ENCODE measurements around the gene CRMP1. TPM values are rescaled to one million over a fixed set of nuclear protein-coding genes. Genes with fewer than 3 reads are reported as not detected.

Gene CRMP1
- total and polyA plus RNA-seq, 2 donors (not counting 3 experiments of a cell fraction or from before 2014, with no cell fraction given): 0.06 TPM; not detected in 1

DNA sequence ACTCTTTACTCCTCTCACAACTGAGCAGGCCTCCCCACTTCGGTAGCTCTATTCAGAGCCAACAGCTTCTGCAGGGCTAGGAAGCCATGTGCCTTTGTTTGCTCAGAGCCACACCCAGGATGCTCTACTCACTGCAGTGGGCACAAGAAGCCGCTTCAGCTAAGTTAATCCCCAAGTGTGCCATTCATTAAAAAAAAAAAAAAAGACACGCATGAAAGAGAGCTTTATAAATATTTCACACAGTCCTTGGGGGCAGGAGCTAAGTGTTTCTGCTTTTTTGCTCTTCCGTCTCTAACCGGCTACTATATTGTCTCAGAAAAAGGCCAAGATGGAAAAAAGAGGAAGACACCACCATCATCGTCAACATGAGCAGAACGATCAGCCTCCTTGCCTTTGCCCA, 8.1 kb downstream of the CRMP1 start:
- TF ChIP-seq MYC (IDR thresholded peaks at IDR 0.05; ENCODE audit: low read depth, low read length) (no peak), POLR2AphosphoS5 (IDR thresholded peaks at IDR 0.05; ENCODE audit: insufficient read depth, low read depth, low read length) (no peak)
- Histone ChIP-seq H3K36me3 (ENCODE audit: control insufficient read depth in 2 of 2, extremely low read depth in 1 of 2, insufficient read depth in 2 of 2, low read length in 2 of 2) (no peaks in the 10 kb centered on the region), H4K20me1 (replicated peaks; ENCODE audit: control insufficient read depth, extremely low read depth, insufficient read depth, low read length) (no peaks in the 10 kb centered on the region), H3K9me1 (replicated peaks; ENCODE audit: control insufficient read depth, extremely low read depth, insufficient read depth, low read length) (no peaks in the 10 kb centered on the region), H2AFZ (ENCODE audit: low read depth, low read length) (no peak overlapping the region), H3K79me2 (ENCODE audit: control insufficient read depth, insufficient read depth, low read length) (no peaks in the 10 kb centered on the region), H3K4me3 (replicated peaks in 1 of 3; ENCODE audit: insufficient read depth in 1 of 3, low read depth in 1 of 3, low read length in 3 of 3) (no peak overlapping the region), H3K9me3 (replicated peaks; ENCODE audit: control insufficient read depth, insufficient read depth, low read length) (no peaks in the 10 kb centered on the region), H3K27ac (ENCODE audit: insufficient read depth, low read depth, low read length) (no peak overlapping the region), H3K9ac (replicated peaks; ENCODE audit: extremely low read depth, insufficient read depth, low read length) (no peak overlapping the region), H3K4me2 (ENCODE audit: insufficient read depth, low read length) (no peak overlapping the region), H3K27me3 (ENCODE audit: control insufficient read depth in 2 of 2, insufficient read depth in 2 of 2, low read length in 2 of 2) (peaks cover 23 to 30% of the 10 kb centered on the region in 2 experiments), H3K4me1 (ENCODE audit: control insufficient read depth, extremely low read depth, insufficient read depth, low read length) (no peaks in the 10 kb centered on the region)
- no peak for FAIRE-seq
- ChIA-PET POLR2A (no interaction called here), CTCF (no interaction called here)
- intact Hi-C loops (cut with micrococcal nuclease): no loop called here
- no TSS peak for BruUV-seq (replicated peaks)
- dilution Hi-C loops (cut with MboI; ENCODE audit: extremely low pct_ligation_motif_present, low sequenced_read_pairs): no loop called here
- no peak for DNase-seq (ENCODE audit: low read depth, low spot score)

DNA sequence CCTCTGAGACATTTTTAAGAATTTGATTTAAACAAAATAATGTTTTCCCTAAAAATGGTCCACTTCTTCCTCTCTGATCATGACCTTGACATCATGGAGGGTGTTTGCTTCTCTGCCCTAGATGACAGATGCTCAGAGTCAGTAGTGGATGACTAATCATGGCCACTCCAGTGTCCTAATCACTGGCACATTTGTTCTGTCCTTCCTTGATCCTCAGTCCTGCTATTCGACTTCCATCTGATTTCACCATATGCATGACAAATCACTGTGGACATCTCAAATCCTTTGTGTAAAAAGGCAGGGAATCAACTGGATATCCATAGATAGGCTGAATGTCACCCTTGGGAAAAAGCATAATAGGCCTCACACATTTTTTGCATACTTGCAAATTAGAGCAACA, 9.0 kb downstream of the CRMP1 start:
- Histone ChIP-seq H3K36me3 (ENCODE audit: control insufficient read depth in 2 of 2, extremely low read depth in 1 of 2, insufficient read depth in 2 of 2, low read length in 2 of 2) (no peaks in the 10 kb centered on the region), H3K27ac (ENCODE audit: insufficient read depth, low read depth, low read length) (no peak overlapping the region), H2AFZ (ENCODE audit: low read depth, low read length) (no peak overlapping the region), H3K9me3 (replicated peaks; ENCODE audit: control insufficient read depth, insufficient read depth, low read length) (no peaks in the 10 kb centered on the region), H3K4me2 (ENCODE audit: insufficient read depth, low read length) (no peak overlapping the region), H3K4me1 (ENCODE audit: control insufficient read depth, extremely low read depth, insufficient read depth, low read length) (no peaks in the 10 kb centered on the region), H3K9me1 (replicated peaks; ENCODE audit: control insufficient read depth, extremely low read depth, insufficient read depth, low read length) (no peaks in the 10 kb centered on the region), H4K20me1 (replicated peaks; ENCODE audit: control insufficient read depth, extremely low read depth, insufficient read depth, low read length) (no peaks in the 10 kb centered on the region), H3K9ac (replicated peaks; ENCODE audit: extremely low read depth, insufficient read depth, low read length) (no peak overlapping the region), H3K79me2 (ENCODE audit: control insufficient read depth, insufficient read depth, low read length) (no peaks in the 10 kb centered on the region), H3K27me3 (ENCODE audit: control insufficient read depth in 2 of 2, insufficient read depth in 2 of 2, low read length in 2 of 2) (peaks cover 14 to 21% of the 10 kb centered on the region in 2 experiments), H3K4me3 (replicated peaks in 1 of 3; ENCODE audit: insufficient read depth in 1 of 3, low read depth in 1 of 3, low read length in 3 of 3) (no peak overlapping the region)
- ChIA-PET CTCF (no interaction called here), POLR2A (no interaction called here)
- intact Hi-C loops (cut with micrococcal nuclease): no loop called here
- FAIRE-seq (no peak), DNase-seq (ENCODE audit: low read depth, low spot score) (no peak)
- TF ChIP-seq MYC (IDR thresholded peaks at IDR 0.05; ENCODE audit: low read depth, low read length) (no peak), POLR2AphosphoS5 (IDR thresholded peaks at IDR 0.05; ENCODE audit: insufficient read depth, low read depth, low read length) (no peak), POLR2A (IDR thresholded peaks at IDR 0.05; ENCODE audit: low read depth, low read length) (no peak)
- dilution Hi-C loops (cut with MboI; ENCODE audit: extremely low pct_ligation_motif_present, low sequenced_read_pairs): no loop called here
- no TSS peak for BruUV-seq (replicated peaks)
